ENCODE measurements around the gene C11orf65.

DNA sequence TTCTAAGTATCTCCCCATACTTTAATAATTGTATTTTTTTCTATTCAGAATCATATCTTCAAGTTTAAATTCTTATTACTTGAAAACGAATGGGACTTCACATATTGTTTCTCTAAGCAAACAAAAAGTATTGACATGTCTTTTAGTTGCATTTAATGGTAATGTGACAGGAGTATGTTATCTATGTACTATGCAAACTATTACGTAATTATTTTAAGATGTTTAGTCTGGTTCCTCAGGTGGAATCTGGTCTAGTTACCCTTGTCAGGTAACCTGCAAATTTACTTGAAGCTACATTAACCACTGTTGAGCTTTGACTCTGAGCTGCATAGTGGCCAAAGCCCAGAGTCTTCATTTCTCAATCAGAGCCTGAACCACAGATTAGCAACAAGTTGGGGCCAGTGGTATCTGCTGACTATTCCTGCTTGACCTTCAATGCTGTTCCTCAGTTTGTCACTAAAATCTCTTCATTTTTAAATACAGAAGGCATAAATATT, 133.9 kb downstream of the C11orf65 start:
- TF ChIP-seq, protein P1, sequence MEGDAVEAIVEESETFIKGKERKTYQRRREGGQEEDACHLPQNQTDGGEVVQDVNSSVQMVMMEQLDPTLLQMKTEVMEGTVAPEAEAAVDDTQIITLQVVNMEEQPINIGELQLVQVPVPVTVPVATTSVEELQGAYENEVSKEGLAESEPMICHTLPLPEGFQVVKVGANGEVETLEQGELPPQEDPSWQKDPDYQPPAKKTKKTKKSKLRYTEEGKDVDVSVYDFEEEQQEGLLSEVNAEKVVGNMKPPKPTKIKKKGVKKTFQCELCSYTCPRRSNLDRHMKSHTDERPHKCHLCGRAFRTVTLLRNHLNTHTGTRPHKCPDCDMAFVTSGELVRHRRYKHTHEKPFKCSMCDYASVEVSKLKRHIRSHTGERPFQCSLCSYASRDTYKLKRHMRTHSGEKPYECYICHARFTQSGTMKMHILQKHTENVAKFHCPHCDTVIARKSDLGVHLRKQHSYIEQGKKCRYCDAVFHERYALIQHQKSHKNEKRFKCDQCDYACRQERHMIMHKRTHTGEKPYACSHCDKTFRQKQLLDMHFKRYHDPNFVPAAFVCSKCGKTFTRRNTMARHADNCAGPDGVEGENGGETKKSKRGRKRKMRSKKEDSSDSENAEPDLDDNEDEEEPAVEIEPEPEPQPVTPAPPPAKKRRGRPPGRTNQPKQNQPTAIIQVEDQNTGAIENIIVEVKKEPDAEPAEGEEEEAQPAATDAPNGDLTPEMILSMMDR (IDR thresholded peaks at IDR 0.05) = no peak
- TF ChIP-seq POLR2A (IDR thresholded peaks at IDR 0.05) (no peak), EP300 (IDR thresholded peaks at IDR 0.05) (no peak), POLR2AphosphoS5 (IDR thresholded peaks at IDR 0.05) (no peak)
